HEK293 (cell line): Measurements from ENCODE around the gene WBP4.

Source experiments
- CTCF ChIP-seq: fragments of 450-650 bp; formaldehyde crosslinking; IDR thresholded peaks from 2 replicates; pipeline ENCODE4 v1.5.1; 2016; ENCODE audit warnings: missing biosample characterization, missing genetic modification characterization
- REST ChIP-seq: fragments of 450-650 bp; formaldehyde crosslinking; IDR thresholded peaks from 2 replicates; pipeline ENCODE4 v1.5.1; 2016; ENCODE audit warnings: missing biosample characterization, missing genetic modification characterization

GRCh38 chr13:41127701-41128100 is 66.4 kb downstream of the WBP4 start:
- TF ChIP-seq CTCF (no peak), REST (tag by site-specific recombination) (no peak)
